Inflammatory macrophage (primary cell): ENCODE results near the gene KRT77.
"Not testable (repeated sequence)": the region's sequence is repeated elsewhere in the genome, so short reads cannot be mapped to it uniquely, and the experiment has no call there.

ENCODE experiments used
- DNase-seq, 2 donors: peaks; one replicate each; pipeline ENCODE4 v3.0.0-alpha.2; 2020 to 2022

The KRT77 gene

DNA sequence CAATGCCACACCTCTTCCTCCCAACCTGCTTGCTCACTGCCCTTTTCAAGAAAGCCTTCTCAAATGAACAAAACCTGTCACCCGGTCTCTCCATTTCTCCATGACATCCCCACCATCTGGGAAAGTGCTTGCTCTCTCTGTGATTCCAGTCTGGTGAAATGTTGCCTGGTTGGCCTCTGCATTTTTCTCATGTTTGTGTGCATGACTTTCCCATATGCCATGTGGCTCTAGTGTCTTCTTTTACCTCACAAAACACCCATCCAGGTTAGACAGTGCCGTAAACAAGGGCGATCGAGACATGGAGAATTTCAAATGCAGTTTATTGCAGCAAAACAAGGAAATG is 28.9 kb downstream of the KRT77 start:
- DNase-seq: no peak

DNA sequence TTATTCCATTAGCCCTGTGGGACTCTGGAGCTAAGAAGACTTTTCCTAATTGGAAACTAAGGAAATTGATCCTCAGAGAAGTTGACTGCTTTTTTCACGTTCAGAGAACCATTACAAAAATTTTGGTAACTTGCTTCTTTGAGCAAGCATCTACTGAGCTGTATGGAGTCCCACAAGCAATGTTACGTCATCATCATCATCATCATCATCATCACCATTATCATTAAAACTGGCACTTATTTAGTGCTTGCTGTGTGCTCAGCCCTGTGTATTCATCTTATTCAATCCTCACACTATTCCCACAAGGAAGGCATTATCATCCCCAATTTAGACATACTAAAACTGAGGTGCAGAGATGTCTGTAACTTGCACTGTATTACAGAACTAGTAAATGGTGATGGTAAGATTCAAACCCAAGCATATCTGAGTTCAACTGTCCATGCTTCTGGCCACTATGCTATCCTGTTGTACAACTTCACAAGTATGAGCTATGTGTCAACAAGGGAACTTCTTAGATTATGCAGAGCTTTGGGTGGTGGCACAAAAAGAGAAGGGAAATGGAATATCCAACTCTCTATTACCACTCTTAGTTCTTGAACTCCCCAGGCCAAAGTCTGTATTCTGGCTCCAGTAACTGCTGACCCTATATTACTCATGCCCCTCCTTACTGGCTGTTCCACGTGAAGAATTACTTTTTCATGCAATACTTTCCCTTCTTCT is 29.5 kb downstream of the KRT77 start:
- no peak for DNase-seq

DNA sequence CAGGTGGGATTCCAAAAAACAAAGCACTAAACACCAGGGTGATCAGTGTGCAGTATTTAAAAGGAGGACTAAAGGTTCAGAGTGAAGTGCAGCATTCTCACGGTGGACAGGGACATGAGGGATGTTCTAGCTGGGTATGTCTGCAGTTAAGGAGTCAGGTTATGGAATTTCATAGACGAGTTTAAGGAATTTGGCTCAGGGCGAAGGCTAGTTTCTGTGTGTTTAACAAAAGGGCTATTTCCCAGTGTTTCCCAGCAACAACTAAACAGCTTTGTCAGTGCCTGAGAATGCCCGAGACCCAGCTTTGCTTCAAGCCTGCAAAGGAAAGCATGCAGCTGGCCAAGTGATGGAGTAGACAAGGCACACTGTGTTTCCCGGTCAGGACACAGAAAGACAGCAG is 30.1 kb downstream of the KRT77 start:
- DNase-seq: no peak

DNA sequence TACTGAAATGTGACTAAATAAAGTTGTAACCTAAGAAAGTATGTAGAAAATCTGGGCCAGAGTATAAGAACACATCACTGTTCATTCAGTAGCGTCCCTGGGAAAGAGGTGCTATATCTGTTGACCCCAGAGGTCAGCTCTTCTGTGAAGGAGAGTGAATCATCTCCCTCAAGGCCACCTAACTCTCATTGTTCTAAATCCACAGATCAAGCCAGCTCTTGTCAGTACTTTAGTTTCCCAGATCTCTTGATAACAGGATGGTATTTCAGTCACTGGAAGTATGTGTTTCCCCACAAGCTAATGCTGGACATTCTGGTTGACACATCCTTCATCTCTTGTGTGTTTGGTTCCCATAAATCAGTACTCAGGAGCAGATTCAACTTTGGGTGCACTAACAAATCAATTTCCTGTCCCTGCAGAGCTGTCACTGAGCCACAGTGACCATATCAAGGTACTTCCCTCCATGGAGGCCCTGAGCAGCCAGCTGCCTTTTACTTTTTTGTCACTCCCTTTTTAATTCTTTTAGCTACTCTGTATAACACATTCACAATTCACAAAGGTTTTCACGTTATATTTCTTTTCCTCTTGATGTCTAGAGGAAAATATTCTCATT is 30.9 kb downstream of the KRT77 start:
- DNase-seq: no peak

DNA sequence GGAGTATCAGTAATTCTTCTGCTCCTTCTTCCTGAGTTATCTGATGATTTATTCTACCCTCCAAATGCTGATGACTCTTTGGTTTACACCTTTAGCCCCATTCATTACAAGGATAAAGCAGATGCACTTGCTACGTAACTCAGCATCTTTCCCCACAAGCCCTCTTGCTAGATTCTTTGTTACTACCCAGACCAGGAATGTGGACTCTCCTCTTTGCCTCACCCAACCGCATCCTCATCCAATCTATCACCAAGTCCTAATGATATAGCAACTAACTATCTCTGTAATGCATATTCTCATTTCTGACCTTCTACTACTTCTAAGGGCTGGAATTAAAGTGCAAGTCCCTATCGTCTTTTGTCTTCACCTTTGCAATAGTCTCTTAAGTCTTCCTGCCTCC is 32.4 kb downstream of the KRT77 start:
- DNase-seq: no peak

DNA sequence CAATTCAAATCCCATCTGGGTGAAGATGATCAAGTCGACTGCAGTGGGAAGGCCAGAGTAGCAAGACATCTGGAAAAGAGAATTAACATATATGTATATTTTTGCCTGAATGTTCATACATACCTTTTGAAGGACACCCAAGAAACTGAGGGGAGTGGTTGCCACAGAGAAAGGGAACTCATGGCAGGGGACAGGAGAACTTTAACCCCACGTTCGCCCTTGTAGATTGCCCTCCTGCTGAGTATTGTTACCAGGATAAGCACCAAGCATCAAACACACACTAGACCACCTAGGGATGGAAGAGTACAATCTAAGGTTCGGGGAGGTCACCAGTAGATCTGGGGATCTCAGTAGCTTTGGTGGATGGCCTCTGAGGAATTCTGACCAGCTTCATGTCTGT is 32.8 kb downstream of the KRT77 start:
- DNase-seq: no peak

DNA sequence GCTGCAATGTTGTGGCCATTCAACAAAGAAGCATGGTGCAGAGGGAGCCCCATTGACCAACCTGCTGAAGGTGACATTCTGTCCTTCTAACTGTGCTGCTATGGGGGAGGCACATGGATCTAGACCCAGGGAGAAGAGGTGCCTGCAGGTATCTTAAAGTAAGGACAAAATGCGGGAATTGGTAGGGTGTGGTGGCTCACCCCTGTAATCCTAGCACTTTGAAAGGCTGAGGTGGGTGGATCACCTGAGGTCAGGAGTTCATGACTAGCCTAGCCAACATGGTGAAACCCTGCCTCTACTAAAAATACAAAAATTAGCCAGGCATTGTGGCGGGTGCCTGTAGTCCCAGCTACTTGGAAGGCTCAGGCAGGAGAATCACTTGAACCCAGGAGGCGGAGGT is 33.4 kb downstream of the KRT77 start:
- DNase-seq: not testable (repeated sequence)

DNA sequence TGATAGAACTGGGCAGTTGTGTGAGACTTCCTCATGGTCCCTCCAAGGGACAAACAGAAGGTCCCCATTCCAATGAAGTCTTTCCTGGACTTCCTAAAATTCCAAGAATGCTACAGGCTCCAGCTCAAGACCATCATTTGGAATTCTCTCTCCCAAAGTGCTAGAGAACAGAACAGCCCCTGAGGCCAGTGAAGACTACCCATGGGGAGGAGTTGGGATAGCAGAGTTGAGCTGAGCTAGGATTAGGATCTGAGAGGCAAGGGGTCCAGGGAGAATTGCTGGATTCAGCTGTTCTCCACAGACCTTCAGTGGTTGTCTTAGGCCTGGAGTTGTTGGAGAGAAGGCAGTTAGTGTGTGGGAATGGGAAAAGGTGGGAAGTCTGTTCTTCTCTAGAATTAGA is 33.9 kb downstream of the KRT77 start:
- no peak for DNase-seq

DNA sequence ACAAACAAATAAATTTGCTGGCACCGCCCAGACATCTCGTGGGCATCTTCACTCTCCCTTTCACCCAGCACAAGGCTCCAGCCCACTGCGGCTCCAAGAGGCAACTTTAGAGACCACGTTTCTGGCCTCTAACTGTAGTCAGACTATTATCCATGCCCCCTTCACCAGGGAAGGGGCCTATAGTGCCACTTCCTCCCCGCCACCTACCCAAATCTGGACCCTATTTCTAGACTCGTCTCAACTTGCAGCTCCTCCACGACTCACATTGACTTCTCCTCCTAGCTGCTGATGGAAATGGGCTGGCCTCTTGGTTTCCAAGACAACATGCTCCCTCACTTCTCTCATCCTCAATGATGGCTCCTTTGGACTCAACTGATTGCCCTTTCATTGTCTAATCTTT is 35.4 kb downstream of the KRT77 start:
- DNase-seq: no peak

DNA sequence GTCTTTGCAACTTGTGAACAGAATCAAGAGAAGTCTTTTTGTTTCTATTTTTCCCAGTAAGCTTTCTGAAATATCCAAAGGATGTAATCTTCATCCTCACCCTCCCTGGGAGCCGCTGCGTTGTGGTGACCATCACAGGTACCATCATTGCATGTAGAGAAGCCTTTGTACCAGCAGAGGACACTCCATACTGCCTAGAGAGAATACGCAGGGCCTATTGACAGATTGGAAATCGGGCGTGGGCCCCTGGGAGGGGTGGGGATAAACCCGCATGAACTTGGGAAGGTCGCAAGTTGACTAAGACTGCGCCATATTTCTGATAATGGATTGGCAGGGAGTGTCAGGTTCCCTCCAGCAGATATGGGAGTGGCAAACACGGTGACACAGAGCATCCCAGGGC is 35.8 kb downstream of the KRT77 start:
- DNase-seq: no peak

DNA sequence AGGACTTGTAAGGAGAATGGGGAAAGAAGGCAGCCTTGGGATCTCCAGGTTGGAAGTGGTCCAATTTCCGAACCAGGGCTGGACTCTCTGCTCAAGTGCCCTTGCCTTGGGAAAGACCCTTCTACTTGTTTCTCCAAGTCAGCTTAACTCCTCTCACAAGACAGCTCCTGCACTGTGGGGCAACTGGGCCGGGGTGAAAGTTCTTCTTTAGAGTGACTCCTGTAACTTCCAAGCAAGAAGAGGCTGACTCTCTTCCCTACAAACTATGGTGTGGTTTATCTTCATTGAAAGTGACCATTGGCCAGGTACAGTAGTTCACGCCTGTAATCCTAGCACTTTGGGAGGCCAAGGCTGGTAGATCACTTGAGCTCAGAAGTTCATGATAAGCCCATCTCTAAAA is 36.9 kb downstream of the KRT77 start:
- DNase-seq: no peak

DNA sequence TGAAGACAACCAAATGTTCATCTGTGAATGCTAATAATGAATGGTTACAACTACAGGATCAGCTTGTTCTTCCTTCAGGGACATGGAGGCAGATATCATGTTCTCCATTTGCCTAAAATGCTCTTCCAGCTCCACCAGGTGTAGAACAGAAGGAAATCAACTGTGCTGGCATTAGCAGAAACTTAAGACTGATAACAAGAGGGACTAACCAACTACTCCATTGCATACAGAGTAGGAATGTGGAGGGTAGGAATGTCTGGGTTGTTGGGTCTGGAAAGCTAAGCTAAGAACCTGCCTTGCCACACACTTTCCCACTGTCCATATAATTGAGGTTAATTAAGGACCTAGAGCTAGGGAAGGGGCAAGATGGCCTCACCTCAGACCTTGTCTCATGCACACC is 39.9 kb downstream of the KRT77 start:
- no peak for DNase-seq

DNA sequence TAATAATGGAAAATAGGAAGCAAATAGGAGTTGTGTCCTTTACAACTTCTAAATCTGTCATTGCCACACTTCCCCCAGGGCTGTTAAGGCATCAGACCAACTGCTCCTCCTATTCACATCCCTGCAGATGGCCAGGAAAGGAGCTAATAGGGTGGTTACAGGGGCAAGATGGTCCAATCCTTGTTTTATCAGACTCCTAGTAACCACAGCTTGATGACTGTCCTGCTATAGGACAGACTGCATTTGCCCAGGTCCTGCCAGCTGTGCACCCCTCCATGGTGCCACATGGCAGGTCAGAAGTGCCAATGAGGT is 40.5 kb downstream of the KRT77 start:
- no peak for DNase-seq

DNA sequence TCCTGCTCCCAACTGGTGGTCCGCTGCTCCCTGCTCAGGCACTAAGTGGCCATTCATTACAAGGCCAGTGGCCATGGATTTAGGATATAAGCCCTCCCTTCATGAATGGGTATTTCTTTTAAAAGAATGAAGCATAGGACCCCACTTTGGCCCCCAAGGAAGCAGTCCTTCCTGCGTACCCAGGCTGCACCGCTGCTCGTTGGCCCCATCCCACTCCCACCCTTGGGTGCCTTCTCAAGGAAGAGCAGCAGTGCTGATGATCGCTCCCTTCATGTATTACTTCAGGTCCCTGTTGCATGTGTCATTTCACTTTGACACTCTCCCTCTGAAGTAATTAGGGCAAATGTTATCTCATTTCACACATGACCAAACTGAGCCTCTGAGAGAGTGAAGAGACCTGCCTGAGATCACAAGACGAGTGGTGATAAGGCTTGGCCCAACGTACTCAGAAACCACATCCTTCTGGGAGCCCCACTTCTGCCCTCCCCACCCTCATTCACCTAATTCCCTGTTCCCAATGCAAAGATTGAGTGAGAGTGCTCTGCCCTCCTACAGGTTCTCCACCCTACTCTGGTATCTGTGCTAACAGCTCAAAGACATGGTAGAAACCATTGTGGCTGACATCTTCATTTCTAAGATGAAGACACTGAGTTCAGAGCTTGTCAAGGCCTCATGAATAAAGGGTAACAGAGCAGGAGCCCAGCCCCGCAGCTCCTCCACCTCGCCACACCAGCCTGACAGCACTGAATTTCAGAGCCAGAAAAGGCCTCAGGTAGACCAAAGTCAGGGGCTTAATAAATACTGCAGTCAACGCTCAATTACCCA is 41.0 kb downstream of the KRT77 start:
- DNase-seq: no peak

DNA sequence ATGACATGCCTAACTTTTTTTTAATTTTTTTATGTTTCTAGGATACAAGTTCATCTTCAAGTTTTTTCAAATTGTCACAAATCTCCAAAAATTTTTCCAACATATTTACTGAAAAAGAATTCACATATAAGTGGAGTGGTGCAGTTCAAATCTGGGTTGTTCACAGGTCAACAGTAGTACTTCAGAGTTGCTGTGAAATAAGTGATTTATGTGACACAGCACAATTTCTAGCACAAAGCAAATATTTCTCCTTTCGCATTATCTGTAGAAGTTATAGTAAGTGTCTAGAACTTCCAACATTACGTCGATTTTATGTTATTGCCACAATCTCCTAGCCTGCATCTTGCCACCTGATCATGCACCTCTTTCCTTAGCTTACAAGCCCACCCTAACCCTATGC is 41.7 kb downstream of the KRT77 start:
- DNase-seq: no peak

DNA sequence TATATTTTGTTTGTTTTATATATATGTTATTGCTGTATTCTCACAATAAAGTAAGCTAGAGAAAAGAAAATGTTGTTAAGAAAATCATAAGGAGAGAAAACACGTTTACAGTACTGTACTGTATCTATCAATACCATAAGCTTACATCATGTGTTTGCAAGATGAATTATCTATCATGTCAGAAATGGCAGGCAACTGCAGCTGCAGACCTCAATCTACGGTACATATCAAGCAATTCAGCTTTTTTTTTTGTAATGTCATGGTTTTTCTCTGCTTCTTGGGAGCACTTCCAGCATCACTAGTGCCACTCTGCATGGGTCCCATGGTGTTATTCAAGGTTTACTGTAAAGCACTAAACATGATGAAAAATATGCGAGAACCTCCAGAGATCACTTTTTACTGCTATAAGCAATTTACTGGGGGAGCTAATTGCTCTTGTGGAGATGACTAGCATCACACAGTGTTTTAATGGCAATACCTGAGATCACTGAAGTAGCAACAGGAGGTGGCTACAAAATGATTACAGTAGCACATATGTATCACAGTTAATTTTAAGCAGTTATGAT is 42.3 kb downstream of the KRT77 start:
- no peak for DNase-seq

DNA sequence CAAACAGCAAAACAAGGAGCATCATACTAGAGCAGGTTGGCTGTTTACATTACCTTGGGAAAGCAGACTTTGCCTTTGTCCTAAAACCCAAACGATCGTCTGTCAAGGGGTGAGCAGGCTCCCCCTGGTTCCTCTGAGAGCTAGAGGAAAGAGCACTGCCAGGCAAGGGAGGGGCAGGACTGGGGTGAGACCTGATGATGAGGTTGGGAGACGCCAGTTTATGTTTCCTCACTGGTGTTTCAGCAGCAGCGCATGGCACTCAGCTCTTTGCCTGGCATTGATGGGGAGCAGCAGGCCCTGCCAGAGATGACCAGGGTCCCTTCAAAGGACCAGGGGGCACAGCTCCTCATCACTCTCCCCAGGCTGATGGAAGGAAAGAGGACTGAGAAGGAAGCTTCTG is 43.4 kb downstream of the KRT77 start:
- DNase-seq: no peak

DNA sequence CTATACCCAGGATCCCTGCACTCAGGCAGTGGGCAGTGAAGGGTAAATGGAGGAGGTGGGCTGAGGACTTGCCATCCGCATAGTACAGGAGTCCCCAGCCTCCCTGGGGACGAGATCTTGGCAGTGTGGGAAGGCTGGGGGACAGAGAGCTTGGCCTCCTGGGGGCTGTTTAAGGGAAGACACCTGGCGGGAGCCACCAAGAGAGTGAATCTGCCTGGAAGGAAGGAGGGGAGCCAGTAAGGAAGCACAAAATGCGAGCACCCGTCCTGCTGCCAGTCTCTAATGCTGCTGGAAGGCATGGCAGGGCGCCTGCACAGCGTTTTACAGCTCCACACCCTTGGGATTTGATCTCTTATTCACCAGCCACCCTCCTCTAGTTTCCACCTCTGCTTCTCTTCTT is 43.9 kb downstream of the KRT77 start:
- DNase-seq: no peak

DNA sequence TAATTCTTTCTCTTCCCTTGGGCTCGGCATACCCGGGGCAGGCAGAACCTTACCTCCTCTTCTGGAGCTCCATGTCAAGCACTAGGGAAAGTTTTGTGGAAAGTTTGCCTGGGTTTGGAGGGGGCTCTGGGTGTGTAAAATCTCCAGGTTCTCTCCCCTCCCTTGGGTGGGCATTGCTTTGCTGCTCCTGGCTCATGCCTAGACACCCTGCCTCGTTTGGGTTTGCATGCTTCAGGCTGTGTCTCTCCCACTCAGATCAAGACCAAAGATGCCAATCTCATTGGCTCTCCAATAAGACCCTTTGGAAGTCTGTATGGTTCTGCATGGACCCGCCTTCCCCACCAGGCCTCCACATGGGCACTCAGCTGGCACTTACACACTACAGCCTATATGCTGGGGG is 45.1 kb downstream of the KRT77 start:
- DNase-seq: no peak

DNA sequence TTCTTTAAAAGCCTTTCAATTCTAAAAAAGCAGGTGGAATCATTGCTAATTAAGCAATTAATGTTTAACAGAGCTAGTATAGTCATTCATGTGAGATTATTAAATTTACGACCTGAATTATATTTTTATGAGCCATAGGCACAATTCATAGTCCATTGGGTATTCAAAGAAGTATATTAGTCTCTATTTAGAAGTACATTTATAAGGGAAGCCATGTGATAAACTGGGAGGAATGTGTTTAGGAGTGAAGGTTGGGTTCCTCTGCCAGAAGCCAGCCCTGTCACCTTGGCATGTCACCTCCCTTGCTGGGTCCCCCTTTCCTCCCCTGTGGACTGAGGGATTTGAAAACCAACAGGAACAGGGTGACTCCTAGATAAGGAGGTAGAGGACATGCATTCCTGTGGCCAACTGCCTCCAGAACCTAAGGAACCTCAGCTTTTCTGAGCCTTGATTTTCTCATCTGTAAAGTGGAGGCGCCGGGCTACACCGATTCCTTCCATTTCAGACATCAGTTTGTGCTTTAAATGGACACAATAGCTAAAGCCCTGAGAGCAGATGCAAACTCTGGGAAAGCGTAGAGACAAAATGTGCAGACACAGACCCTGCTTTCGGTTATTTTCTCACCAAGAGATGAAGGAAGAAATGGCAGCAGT is 45.9 kb downstream of the KRT77 start:
- DNase-seq: no peak

DNA sequence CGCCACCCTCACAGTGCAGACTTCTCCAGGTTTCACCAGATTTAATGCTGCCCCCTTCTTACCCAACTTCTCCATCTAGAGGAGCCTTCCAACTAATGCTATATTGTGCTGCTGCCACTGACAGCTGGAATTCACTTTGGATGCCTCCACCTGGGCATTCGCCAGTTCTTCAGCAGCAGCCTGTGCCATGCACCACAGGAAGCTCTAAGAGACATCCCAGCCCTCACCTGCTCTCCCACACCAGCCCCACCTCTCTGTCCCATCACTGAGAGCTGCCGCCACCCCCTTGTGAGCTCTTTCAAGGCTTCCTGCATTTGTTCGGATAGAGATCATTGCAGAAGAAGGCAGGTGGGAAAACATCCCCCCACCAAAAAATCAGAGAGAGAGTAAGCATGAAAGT is 46.7 kb downstream of the KRT77 start:
- DNase-seq: no peak

DNA sequence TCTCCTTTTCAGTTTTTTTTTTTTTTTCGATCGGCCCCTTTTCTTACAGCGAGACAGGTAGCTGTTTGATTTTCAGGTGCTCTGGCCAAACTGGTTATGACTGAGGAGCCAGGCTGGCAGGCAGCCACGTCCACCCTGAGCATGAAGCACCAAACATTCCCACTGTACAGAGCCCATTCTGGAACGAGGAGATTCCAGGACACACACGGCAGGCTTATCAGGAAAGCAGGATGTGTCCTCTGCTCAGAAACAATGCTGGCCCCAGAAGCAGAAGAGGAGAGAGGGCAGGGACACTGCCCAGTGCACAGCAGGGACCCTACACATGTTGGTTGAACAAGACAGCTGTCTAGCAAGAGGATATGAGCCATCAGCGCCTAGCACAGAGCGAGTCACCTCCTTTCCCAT is 47.6 kb downstream of the KRT77 start:
- no peak for DNase-seq

DNA sequence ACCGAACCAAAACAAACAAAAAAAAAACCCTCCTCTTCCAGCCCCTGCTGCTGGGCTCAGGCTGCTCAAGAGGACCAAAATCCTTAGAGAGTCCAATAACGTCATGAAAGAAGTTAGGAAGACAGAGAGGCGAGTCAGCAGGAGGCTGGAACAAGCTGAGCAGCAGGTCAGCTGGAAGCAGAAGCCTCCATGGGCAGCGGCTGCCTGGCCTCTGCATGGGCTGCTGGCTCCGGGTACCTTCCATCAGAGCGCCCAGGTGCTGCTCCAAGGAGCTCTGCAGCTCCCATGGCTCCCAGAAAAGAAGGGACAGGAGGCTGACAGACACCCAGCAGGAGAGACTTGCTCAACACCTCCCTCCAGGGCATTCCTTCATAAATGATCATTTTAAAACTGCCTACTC is 48.1 kb downstream of the KRT77 start:
- DNase-seq: no peak
